ENCODE data around the gene CDC40. TPM values are rescaled to one million over a fixed set of nuclear protein-coding genes. Genes with fewer than 3 reads are reported as not detected.

The CDC40 gene
- total RNA-seq, 4 donors from 2014 or later: 16.2 to 19.3 (median 16.5) TPM

- H3K4me1 ChIP-seq: no peaks in the 10 kb centered on the region
- peaks cover 0 to 5% (median 0%) of the 10 kb centered on the region in 4 donors for H3K9me3 ChIP-seq
- WGBS, 2 donors: 90 to 92% methylated on average over 3 of the region's 3 CpGs
- H3K27ac ChIP-seq: no peak overlapping the region
- peaks cover 0 to 25% (median 0%) of the 10 kb centered on the region in 3 donors for H3K36me3 ChIP-seq
- TF ChIP-seq CTCF (IDR thresholded peaks at IDR 0.05): no peak
- H3K27me3 ChIP-seq: no peaks in the 10 kb centered on the region
- no peak for DNase-seq (ENCODE audit: low spot score in 2 of 2)
- no peak overlapping the region for H3K4me3 ChIP-seq
Observed at GRCh38 chr6:110246900-110247546, 66.8 kb downstream of the CDC40 start.

GRCh38 chr6:110250058-110250457, 69.8 kb downstream of the CDC40 start:
- 86 to 88% methylated on average over 4 of the region's 4 CpGs for WGBS, 2 donors
- peaks cover 0 to 16% (median 0%) of the 10 kb centered on the region in 3 donors for H3K36me3 ChIP-seq
- H3K27ac ChIP-seq: no peak overlapping the region
- no peak for TF ChIP-seq EP300 (IDR thresholded peaks at IDR 0.05)
- no peak for TF ChIP-seq POLR2A (IDR thresholded peaks at IDR 0.05)
- no peaks in the 10 kb centered on the region for H3K4me1 ChIP-seq
- no peaks in the 10 kb centered on the region for H3K27me3 ChIP-seq
- no peak for DNase-seq (ENCODE audit: low spot score in 2 of 2)
- H3K4me3 ChIP-seq: no peak overlapping the region
- peaks cover 0 to 6% (median 0%) of the 10 kb centered on the region in 4 donors for H3K9me3 ChIP-seq

- TF ChIP-seq CTCF (IDR thresholded peaks at IDR 0.05) (no peak), EP300 (IDR thresholded peaks at IDR 0.05) (no peak), POLR2A (IDR thresholded peaks at IDR 0.05) (no peak)
- no peak overlapping the region for H3K27ac ChIP-seq
- no peaks in the 10 kb centered on the region for H3K27me3 ChIP-seq
- peaks cover 0 to 9% (median 0%) of the 10 kb centered on the region in 3 donors for H3K36me3 ChIP-seq
- WGBS, 2 donors: 63 to 67% methylated on average over 5 of the region's 5 CpGs
- peaks cover 0 to 6% (median 0%) of the 10 kb centered on the region in 4 donors for H3K9me3 ChIP-seq
- H3K4me3 ChIP-seq: no peak overlapping the region
- H3K4me1 ChIP-seq: no peaks in the 10 kb centered on the region
- DNase-seq (ENCODE audit: low spot score in 2 of 2): no peak
Observed at GRCh38 chr6:110250838-110251237, 70.6 kb downstream of the CDC40 start.

GRCh38 chr6:110255211-110255750, 75.1 kb downstream of the CDC40 start:
- no peak for DNase-seq (ENCODE audit: low spot score in 2 of 2)
- Histone ChIP-seq H3K27ac (no peak overlapping the region), H3K27me3 (no peaks in the 10 kb centered on the region), H3K4me3 (no peak overlapping the region), H3K4me1 (no peaks in the 10 kb centered on the region), H3K36me3 (peaks cover 0 to 6% (median 0%) of the 10 kb centered on the region in 3 donors), H3K9me3 (peaks cover 0 to 14% (median 0%) of the 10 kb centered on the region in 4 donors)
- TF ChIP-seq CTCF (IDR thresholded peaks at IDR 0.05): no peak
- no peak for TF ChIP-seq EP300 (IDR thresholded peaks at IDR 0.05)
- TF ChIP-seq POLR2A (IDR thresholded peaks at IDR 0.05): no peak
- whole genome bisulfite sequencing, 2 donors: 16 to 18% methylated on average over 5 of the region's 5 CpGs

GRCh38 chr6:110256366-110256765, 76.1 kb downstream of the CDC40 start:
- H3K4me1 ChIP-seq: no peaks in the 10 kb centered on the region
- 78 to 88% methylated on average over 2 of the region's 2 CpGs for WGBS, 2 donors
- no peak overlapping the region for H3K4me3 ChIP-seq
- TF ChIP-seq POLR2A (IDR thresholded peaks at IDR 0.05): no peak
- TF ChIP-seq EP300 (IDR thresholded peaks at IDR 0.05): no peak
- DNase-seq (ENCODE audit: low spot score in 2 of 2): no peak
- H3K27me3 ChIP-seq: no peaks in the 10 kb centered on the region
- H3K27ac ChIP-seq: no peak overlapping the region
- peaks cover 0 to 6% (median 0%) of the 10 kb centered on the region in 3 donors for H3K36me3 ChIP-seq
- H3K9me3 ChIP-seq: peaks cover 0 to 19% (median 0%) of the 10 kb centered on the region in 4 donors

- Histone ChIP-seq H3K27ac (no peak overlapping the region), H3K27me3 (no peaks in the 10 kb centered on the region), H3K36me3 (no peaks in the 10 kb centered on the region), H3K4me1 (no peaks in the 10 kb centered on the region), H3K4me3 (no peak overlapping the region), H3K9me3 (peaks cover 0 to 8% (median 0%) of the 10 kb centered on the region in 4 donors)
- WGBS, 2 donors: 88% methylated on average over 3 of the region's 3 CpGs
- TF ChIP-seq CTCF (IDR thresholded peaks at IDR 0.05) (no peak), POLR2A (IDR thresholded peaks at IDR 0.05) (no peak), EP300 (IDR thresholded peaks at IDR 0.05) (no peak)
- no peak for DNase-seq (ENCODE audit: low spot score in 2 of 2)
Observed at GRCh38 chr6:110265273-110265672, 85.0 kb downstream of the CDC40 start.

Measured in tibial nerve (tissue), 4 donors.